HG03520 (cell line): Measurements from ENCODE around the gene LRRC3B.

ENCODE experiments used
- ATAC-seq: cut with Tn5 transposase; IDR thresholded peaks from one replicate; pipeline ENCODE4 v1.9.1; 2021; ENCODE audit warnings: mild to moderate bottlenecking, moderate library complexity; ENCODE audit not compliant: unreplicated experiment

The LRRC3B gene

DNA sequence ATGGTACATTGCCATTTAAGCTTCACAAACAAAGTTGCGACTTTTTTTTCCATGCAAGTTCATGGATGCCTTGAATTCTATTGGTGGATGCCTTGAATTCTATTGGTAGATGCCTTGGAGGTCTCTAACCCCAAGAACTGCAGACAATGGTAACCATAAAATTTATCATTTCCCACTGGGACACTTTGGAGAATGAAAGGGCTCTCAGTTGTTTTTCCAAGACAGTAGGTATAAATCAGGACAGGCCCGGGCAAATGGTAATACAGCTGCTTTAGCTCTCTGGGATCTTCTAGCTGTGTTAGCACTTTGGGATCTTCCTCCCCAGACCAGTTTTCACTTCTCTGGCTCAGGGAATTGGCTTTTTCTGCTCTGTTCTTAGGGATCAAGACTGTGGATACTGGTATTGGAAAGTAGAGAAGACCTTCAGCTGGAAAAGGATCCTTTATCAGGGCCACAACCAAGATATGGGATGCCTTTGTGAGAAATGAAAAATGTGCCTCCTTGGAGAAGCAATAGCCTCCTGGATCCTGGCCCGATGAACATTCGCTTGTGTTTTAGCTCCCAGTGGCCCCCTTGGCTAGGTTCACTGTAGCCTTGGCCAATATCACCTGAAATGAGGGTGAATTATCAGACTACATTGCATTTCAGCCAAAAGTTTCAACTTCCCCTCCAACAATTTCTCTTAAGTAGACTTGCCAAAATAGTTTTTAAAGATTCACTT is 8.3 kb downstream of the LRRC3B start:
- ATAC-seq, result no peak

- ATAC-seq, result no peak
Measured at GRCh38 chr3:26631390-26631738, 8.8 kb downstream of the LRRC3B start.

DNA sequence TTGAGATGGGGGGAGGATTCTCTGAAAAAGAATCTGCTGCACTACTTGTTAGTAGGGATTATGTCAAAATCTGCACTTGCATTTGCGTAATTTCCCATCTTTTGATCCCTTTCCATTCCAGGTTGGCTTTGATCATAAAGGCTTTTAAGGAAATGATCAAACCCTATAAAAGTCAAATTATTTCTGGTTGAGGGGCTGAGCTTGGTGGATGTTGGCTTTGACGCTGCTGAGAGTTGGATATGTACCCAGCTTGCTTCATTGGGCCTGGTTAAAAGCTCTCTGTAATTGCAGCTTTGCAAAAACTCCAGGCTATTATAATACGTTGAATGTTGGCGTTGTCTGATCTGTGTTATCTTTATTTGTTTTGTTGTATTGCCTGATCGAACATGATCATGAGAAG is 12.0 kb downstream of the LRRC3B start:
- no peak for ATAC-seq

- ATAC-seq, result no peak
Measured at GRCh38 chr3:26636096-26636727, 13.6 kb downstream of the LRRC3B start.

GRCh38 chr3:26637698-26638097 is 15.1 kb downstream of the LRRC3B start:
- no peak for ATAC-seq

GRCh38 chr3:26638113-26638512 is 15.5 kb downstream of the LRRC3B start:
- no peak for ATAC-seq

- no peak for ATAC-seq
Measured at GRCh38 chr3:26639339-26639738, 16.8 kb downstream of the LRRC3B start.

DNA sequence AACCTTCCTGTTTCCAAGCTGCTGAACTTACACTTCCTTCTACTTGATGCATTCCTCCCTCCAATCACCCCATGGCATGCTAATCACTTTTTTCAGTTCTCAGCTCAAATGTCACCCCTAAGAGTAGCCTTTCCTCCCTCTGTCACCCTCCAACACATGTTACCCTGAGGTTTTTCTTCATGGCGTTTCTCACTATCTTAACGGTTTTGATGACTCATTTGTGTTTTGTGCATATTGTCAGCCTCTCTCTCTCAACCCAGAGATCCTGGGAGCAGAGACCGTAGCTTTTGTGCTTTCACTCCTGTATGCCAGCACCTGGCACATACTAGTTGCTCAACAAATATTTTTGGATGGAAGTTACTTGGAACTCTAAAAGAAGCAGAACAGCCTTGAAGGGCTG is 24.5 kb downstream of the LRRC3B start:
- no peak for ATAC-seq

DNA sequence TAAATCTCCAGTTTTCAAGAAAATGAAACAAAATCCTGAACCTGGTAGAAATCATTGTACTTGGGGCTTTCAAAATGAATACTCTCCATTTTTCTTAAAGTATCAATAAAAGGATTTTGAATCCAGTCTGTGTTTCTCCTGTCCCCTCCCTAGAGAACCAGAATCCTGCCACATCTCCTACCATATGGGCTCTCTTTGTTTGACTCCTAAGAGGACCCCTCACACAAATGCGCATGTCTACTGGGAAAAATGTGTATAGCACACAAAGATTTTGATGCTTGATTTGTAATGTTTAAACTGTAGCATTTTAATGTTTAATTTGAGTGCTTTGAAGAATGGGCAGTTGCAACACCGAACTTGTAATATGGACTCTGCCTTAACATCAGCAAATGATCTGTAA is 25.9 kb downstream of the LRRC3B start:
- ATAC-seq, result no peak

- no peak for ATAC-seq
Measured at GRCh38 chr3:26652164-26652563, 29.6 kb downstream of the LRRC3B start.

DNA sequence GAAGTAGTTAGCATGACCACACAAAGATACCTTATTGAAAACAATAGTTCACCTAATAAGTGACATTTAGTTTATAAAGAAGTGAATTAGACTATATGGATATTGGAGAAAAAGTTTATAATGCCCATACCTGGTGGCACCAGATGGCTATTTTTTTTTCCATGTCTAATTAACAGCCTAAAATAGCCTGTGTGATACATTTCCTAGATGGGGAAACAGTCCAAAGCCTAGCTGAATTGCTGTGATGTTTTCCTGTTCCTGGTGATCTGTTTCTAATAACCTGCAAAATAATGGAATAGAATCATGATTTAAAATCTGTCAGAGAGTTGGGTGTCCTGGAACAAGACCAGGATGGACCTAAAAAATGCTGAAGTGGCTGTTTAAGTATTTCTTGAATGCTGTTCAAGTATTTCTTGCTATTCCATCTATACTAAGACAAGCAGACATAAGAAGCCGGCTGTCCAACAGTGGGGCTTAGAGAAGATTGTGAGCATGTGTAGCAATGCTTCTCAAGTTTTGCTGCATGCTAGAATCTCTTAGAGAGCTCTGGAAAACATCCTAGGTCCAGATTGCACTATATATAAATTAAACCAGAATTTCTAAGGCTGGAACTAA is 31.3 kb downstream of the LRRC3B start:
- ATAC-seq, result no peak

GRCh38 chr3:26655231-26655630 is 32.7 kb downstream of the LRRC3B start:
- no peak for ATAC-seq

DNA sequence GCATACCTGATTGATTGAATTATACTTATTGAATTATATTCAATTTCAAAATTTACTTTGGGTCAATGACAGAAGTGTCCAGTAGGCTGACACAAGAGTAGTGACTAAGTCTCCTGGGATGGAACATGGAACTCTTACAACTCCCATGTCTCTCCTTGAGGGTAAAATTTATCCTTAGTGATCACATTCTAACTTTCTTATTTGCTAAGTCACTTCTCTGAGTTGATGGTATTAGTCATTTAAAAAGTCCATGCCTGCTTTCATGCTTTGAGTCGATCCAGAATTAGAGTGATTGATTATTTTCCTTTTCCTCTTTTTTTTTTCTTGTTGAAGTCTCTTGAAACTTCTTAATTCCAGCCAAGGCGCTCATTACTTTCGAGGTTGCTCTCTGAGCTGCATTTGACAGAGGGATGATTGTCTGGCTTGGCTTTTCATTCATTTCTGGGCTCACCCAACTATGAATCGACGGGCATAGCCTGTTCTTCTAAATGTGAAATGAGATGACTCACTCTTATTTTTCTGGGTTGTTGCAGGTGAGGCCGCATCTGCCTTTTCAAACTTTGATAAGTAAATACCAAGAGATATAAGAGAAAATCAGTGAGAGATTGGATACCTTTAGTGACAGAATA is 34.9 kb downstream of the LRRC3B start:
- no peak for ATAC-seq

DNA sequence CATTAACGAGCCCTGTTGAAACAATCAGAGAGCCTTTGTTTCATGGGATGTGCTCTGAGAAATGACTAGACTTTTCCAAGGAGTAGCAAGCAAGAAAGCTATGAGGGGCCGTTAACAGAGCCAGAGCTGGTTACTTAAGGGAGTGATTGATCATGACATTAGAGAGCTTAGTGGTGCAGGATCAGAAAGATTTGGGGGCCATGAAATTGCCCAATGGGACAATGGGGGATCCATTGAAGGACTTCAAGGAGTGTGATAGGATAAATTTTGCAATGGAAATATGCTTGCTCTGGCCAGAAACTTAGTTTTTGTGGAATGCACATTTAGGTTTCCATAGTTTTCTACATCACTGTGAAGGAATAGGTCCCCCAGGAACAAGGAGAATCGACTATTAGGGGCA is 45.6 kb downstream of the LRRC3B start:
- no peak for ATAC-seq

DNA sequence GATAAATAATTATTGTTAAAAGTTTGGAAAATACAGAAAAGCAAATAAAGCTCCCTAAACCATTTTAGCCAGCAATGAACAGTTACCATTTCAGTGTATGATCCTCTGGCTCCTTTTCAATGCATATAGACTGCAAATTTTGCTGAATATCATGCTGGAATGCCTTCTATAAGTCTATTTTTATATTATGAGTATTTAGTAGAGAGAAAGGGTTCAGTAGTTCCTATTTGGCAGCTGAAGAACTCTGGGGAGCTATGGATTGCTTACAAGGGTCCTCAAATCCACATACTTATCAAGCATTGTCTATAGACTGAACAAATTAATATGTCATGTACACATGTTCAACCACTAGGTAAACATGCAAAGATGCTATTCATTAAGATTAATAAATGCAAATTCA is 46.1 kb downstream of the LRRC3B start:
- ATAC-seq, result no peak

DNA sequence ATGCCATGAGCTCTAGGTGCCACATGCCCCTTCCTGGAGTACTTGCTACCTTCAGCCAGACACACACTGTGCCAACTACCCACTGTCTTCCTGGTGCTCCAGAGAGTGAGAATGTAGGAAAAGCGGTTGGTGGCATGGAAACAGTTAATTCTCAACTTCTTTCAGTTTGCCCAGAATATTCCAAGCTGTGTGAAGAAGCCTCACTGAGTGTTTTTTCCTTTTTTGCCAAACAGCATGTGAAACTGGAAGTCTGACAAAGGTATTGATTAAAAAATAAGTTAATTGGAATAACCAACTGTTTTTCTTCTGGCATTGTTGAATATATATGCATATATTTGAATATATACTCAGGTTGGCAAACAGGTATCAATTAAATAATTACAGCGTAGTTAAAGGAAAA is 52.8 kb downstream of the LRRC3B start:
- ATAC-seq, result no peak

DNA sequence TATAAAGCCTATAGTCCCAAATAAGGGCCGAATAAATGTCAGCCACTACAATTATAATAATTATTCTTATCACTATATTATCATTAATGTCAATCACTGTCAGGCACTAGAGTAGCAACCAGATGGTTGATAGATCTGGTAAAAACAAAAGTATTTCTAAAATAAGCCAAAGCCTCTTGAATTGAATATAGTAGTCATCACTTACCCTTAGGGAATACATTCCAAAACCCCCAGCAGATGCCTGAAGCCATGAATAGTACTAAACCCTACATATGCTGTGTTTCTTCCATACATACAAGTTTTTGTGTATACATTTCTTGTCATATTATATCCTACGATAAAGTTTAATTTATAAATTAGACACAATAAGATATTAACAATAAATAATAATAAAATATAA is 59.1 kb downstream of the LRRC3B start:
- no peak for ATAC-seq

DNA sequence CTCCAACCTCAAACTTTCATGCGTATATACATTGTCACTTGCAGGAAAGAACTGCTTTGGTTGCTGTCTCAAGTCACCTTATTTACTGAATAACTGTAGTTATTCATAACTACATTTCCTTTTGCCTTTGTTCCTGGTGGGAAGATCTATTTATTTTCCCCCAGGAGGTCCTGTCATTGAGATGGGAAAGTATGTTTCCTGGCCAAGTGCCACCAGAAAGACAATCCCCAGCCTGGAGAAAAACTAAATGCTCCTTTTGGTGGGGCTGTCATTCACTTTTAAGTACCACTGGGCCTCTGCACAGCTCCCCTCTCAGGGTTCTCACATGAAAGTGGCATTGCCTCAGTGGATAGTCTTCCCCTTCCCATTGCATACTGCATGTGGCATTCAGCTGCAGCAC is 59.8 kb downstream of the LRRC3B start:
- ATAC-seq, result no peak

DNA sequence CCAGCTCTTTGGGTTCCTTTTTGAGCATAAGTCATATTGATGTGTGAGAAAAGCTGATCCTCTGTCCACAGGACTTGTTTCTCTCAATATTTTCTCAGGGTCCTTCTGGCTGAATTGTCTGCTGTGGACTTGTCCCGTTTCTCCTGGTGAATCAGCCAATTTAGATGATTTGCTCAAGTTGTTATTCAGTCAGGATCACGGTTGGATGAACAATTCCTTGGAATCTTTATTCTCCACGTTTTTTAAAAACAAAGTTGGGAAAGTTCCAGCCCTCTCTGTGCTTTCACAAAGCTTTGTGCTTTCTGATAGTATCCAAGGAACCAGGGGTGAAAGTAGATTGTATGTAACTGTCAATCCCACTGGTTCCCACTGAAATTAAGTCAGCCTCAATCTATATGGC is 61.3 kb downstream of the LRRC3B start:
- ATAC-seq, result no peak

- no peak for ATAC-seq
Measured at GRCh38 chr3:26687466-26687865, 64.9 kb downstream of the LRRC3B start.

GRCh38 chr3:26699553-26699952 is 77.0 kb downstream of the LRRC3B start:
- ATAC-seq, result no peak

GRCh38 chr3:26703519-26703918 is 80.9 kb downstream of the LRRC3B start:
- no peak for ATAC-seq
